ENCODE data around the gene ZNF664. TPM values are rescaled to one million over a fixed set of nuclear protein-coding genes. Genes with fewer than 3 reads are reported as not detected.

The ZNF664 gene
- total RNA-seq, 4 donors from 2014 or later = 23.1 to 97.1 (median 52.1) TPM

DNA sequence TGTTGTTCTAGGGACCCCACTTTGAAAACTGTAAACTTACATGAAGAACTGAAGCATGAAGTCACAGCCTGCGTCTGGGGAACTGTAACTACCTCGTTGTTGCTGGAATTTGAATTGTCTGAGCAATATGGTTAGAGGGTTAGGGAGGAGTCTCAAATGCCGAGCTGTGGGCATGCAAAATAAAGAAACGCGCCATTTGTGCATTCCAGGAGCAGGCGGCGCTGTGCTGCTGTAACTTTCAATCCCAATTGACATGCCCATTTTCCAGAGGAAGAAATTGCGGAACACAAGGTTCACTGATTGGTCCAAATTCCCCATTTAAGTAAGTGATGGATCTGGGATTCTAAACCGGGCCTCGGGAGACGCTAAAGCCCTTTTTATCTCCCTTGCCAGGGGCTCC, 61.3 kb downstream of the ZNF664 start:
- intact Hi-C loops (cut with DNase I; ENCODE audit: low total_unique reads) = no loop called here
- TF ChIP-seq CTCF (IDR thresholded peaks at IDR 0.05) (no peak), POLR2A (IDR thresholded peaks at IDR 0.05) (no peak)
- H3K4me1 ChIP-seq = no peaks in the 10 kb centered on the region
- no peaks in the 10 kb centered on the region for H3K9me3 ChIP-seq
- H3K27me3 ChIP-seq = no peaks in the 10 kb centered on the region
- H3K27ac ChIP-seq = no peak overlapping the region
- no peaks in the 10 kb centered on the region for H3K36me3 ChIP-seq
- DNase-seq = no peak
- no peak overlapping the region for H3K4me3 ChIP-seq

DNA sequence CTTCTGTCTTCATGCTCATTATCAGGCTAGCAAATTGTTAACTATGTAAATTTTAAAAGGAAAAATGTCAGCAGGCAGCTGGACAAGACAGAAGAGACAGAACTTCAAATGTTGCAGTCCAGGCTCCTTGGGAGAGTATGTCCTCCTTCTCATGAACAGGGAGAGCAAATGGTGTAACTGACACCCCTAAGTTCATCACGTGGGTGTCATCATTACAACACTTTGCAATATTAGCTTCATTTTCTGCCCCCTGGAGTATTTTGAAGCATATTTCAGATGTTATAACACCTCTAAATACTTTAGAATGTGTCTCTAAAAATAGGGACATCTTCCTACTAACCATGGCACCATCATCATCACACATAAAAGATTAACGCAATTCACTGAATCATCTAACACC, 62.1 kb downstream of the ZNF664 start:
- TF ChIP-seq CTCF (IDR thresholded peaks at IDR 0.05) (no peak), POLR2A (IDR thresholded peaks at IDR 0.05) (no peak)
- Histone ChIP-seq H3K4me3 (no peak overlapping the region), H3K4me1 (no peaks in the 10 kb centered on the region), H3K36me3 (no peaks in the 10 kb centered on the region), H3K27me3 (no peaks in the 10 kb centered on the region), H3K9me3 (no peaks in the 10 kb centered on the region), H3K27ac (no peak overlapping the region)
- intact Hi-C loops (cut with DNase I; ENCODE audit: low total_unique reads) = no loop called here
- no peak for DNase-seq

- no peak for DNase-seq
- H3K9me3 ChIP-seq = no peaks in the 10 kb centered on the region
- intact Hi-C loops (cut with DNase I; ENCODE audit: low total_unique reads) = no loop called here
- no peaks in the 10 kb centered on the region for H3K27me3 ChIP-seq
- no peak overlapping the region for H3K27ac ChIP-seq
- H3K36me3 ChIP-seq = no peaks in the 10 kb centered on the region
- TF ChIP-seq CTCF (IDR thresholded peaks at IDR 0.05) (no peak), POLR2A (IDR thresholded peaks at IDR 0.05) (no peak)
- H3K4me1 ChIP-seq = no peaks in the 10 kb centered on the region
- no peak overlapping the region for H3K4me3 ChIP-seq
Observed at GRCh38 chr12:124036171-124036598, 63.2 kb downstream of the ZNF664 start.

GRCh38 chr12:124036657-124037109, 63.7 kb downstream of the ZNF664 start:
- intact Hi-C loops (cut with DNase I; ENCODE audit: low total_unique reads) = no loop called here
- DNase-seq = peak; percentile 48 to 61

DNA sequence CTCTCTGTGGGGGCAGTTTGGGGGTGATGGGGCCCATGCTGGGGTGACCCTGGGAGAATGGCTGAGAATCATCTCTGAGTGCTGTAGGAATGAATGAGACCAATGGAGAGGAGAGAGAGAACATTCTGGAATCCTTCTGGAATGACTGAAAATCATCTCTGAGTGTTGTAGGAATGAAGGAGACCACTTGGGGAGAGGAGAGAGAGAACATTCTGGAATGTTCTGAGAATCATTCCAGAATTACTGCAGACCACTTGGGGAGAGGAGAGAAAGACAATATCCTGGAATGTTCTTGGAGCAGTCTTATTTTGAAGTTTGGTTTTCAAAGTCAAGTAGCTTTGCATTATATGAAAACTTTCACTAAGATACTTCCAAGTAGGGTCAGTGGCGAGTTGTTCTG, 64.3 kb downstream of the ZNF664 start:
- H3K4me3 ChIP-seq = no peak overlapping the region
- intact Hi-C loops (cut with DNase I; ENCODE audit: low total_unique reads) = no loop called here
- no peaks in the 10 kb centered on the region for H3K27me3 ChIP-seq
- no peaks in the 10 kb centered on the region for H3K36me3 ChIP-seq
- no peak for DNase-seq
- H3K9me3 ChIP-seq = no peaks in the 10 kb centered on the region
- TF ChIP-seq CTCF (IDR thresholded peaks at IDR 0.05) (no peak), POLR2A (IDR thresholded peaks at IDR 0.05) (no peak)
- H3K27ac ChIP-seq = no peak overlapping the region
- H3K4me1 ChIP-seq = no peaks in the 10 kb centered on the region

More at GRCh38 chr12:124036657-124037109, 63.7 kb downstream of the ZNF664 start:
- Histone ChIP-seq H3K27ac (no peak overlapping the region), H3K9me3 (no peaks in the 10 kb centered on the region), H3K4me3 (no peak overlapping the region), H3K27me3 (no peaks in the 10 kb centered on the region), H3K4me1 (no peaks in the 10 kb centered on the region), H3K36me3 (no peaks in the 10 kb centered on the region)
- TF ChIP-seq POLR2A (IDR thresholded peaks at IDR 0.05) (no peak), CTCF (IDR thresholded peaks at IDR 0.05) (peak; percentile 85 to 89 (median 86))
